Activated CD8-positive, alpha-beta T cell treated with anti-CD3 and anti-CD28 coated beads, Interleukin-2, amount 10 ng/mL, durations not matched to agents 7 days and 5 days (primary cell): ENCODE measurements around the gene MIPEP. TPM values are rescaled to one million over a fixed set of nuclear protein-coding genes. Genes with fewer than 3 reads are reported as not detected.

Source experiments
- ATAC-seq: fragments of 150-1000 bp; cut with Tn5 transposase; one replicate; pipeline ENCODE4 v1.10.0; 2021; ENCODE audit warnings: moderate library complexity
- CTCF ChIA-PET: fragments of 350-600 bp; sonication (Branson Sonifier 250); formaldehyde crosslinking; loops from one replicate; lab custom pipeline; 2021; ENCODE audit warnings: antibody characterized with exemption; lab: Charles Lee
- POLR2A ChIA-PET: fragments of 350-600 bp; sonication (Branson Sonifier 250); formaldehyde crosslinking; loops from one replicate; lab custom pipeline; 2021; ENCODE audit warnings: antibody characterized with exemption; lab: Charles Lee
- DNase-seq: peaks from one replicate; pipeline ENCODE4 v3.0.0-alpha.2; 2020
- H3K27ac Mint-ChIP-seq: one replicate; pipeline ENCODE4 v1.8.0; 2021; ENCODE audit warnings: mild to moderate bottlenecking, mixed read lengths
- H3K27me3 Mint-ChIP-seq: one replicate; pipeline ENCODE4 v1.8.0; 2021; ENCODE audit warnings: low read depth, mixed read lengths
- H3K36me3 Mint-ChIP-seq: one replicate; pipeline ENCODE4 v1.8.0; 2021; ENCODE audit warnings: low read depth, mixed read lengths
- H3K4me1 Mint-ChIP-seq: one replicate; pipeline ENCODE4 v1.8.0; 2021; ENCODE audit warnings: low read depth, mixed read lengths
- H3K4me3 Mint-ChIP-seq: one replicate; pipeline ENCODE4 v1.8.0; 2021; ENCODE audit warnings: mild to moderate bottlenecking, mixed read lengths
- H3K9me3 Mint-ChIP-seq: one replicate; pipeline ENCODE4 v1.8.0; 2022; ENCODE audit warnings: mixed read lengths; ENCODE audit not compliant: insufficient read depth
- total RNA-seq, 2 experiments: library from RNA; stranded (reverse); gene quantifications; one replicate each; pipeline ENCODE4 v1.2.3, GENCODE V29; 2021

MIPEP gene
- total RNA-seq, 2 experiments from 2014 or later, result 9.6 to 11.6 TPM

DNA sequence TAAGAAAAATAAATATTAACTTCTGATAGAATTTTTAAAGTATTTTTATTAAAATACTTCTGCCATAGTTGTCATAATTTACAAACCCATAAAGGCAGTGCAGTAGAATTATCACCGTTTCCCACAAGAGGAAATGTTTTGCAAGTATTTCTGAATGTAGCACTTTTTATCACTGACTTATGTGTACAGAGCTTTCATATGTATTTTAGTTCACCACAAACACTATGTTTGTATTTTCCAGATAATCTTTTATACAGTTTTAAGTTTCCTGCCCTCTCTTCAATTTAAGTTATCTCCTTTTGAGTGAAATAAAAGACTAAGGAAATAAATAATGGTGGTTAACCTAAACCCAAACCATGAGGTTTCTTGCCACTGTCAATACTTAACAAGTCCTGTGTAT is 24.2 kb downstream of the MIPEP start:
- Mint-ChIP-seq H3K27me3 (no peaks in the 10 kb centered on the region), H3K4me1 (peaks cover 6% of the 10 kb centered on the region), H3K27ac (no peak overlapping the region), H3K9me3 (no peaks in the 10 kb centered on the region), H3K4me3 (no peak overlapping the region), H3K36me3 (no peaks in the 10 kb centered on the region)
- CTCF ChIA-PET, result no interaction called here
- POLR2A ChIA-PET, result no interaction called here
- ATAC-seq, result no peak
- no peak for DNase-seq

GRCh38 chr13:23861310-23861709 is 27.9 kb downstream of the MIPEP start:
- Mint-ChIP-seq H3K27me3 (no peaks in the 10 kb centered on the region), H3K36me3 (peaks cover under 1% of the 10 kb centered on the region), H3K4me1 (peaks cover 10% of the 10 kb centered on the region), H3K4me3 (no peak overlapping the region), H3K9me3 (no peaks in the 10 kb centered on the region), H3K27ac (no peak overlapping the region)
- no peak for ATAC-seq
- ChIA-PET CTCF (interaction anchor here (0.8 to 1.1 kb wide), 2 partner anchors 9 to 17 kb away, joined by 3 read pairs; no protein-coding TSS in a partner anchor), POLR2A (no interaction called here)
- DNase-seq, result no peak

DNA sequence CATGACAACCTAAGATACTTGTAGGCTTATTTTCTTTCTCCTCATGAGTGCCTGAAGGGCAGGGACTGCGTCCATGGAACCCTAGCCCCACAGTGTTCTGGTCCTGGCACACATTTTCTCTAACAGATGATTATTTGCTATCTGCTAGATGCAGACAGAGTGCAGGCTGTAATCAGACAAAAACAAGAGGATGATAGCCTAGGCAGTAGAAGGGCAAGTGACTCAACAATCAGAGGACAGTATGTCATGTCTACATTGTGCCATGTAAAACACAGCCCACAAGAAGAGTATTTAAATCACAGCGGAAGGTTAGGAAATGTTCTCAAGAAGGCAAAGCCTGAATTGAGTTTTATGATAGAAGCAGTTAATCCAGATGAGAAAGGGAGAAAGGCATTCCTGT is 29.3 kb downstream of the MIPEP start:
- H3K4me1 Mint-ChIP-seq, result peaks cover 4% of the 10 kb centered on the region
- H3K4me3 Mint-ChIP-seq, result no peak overlapping the region
- no peaks in the 10 kb centered on the region for H3K27me3 Mint-ChIP-seq
- no peak overlapping the region for H3K27ac Mint-ChIP-seq
- H3K9me3 Mint-ChIP-seq, result no peaks in the 10 kb centered on the region
- ATAC-seq (no peak), DNase-seq (no peak)
- ChIA-PET CTCF (no interaction called here), POLR2A (no interaction called here)
- H3K36me3 Mint-ChIP-seq, result peaks cover 3% of the 10 kb centered on the region

- peaks cover 4% of the 10 kb centered on the region for H3K4me1 Mint-ChIP-seq
- no peak overlapping the region for H3K4me3 Mint-ChIP-seq
- no peak overlapping the region for H3K27ac Mint-ChIP-seq
- ATAC-seq (no peak), DNase-seq (no peak)
- ChIA-PET POLR2A (no interaction called here), CTCF (interaction anchor here (1.4 to 1.7 kb wide), 2 partner anchors 9 to 15 kb away, joined by 4 read pairs; no protein-coding TSS in a partner anchor)
- no peaks in the 10 kb centered on the region for H3K9me3 Mint-ChIP-seq
- H3K27me3 Mint-ChIP-seq, result no peaks in the 10 kb centered on the region
- peaks cover 3% of the 10 kb centered on the region for H3K36me3 Mint-ChIP-seq
Observed at GRCh38 chr13:23859455-23859854, 29.7 kb downstream of the MIPEP start.

GRCh38 chr13:23858546-23858945 is 30.7 kb downstream of the MIPEP start:
- CTCF ChIA-PET, result interaction anchor here (1.4 to 1.7 kb wide), 2 partner anchors 10 to 14 kb away, joined by 4 read pairs; no protein-coding TSS in a partner anchor
- no peak overlapping the region for H3K4me3 Mint-ChIP-seq
- no peaks in the 10 kb centered on the region for H3K27me3 Mint-ChIP-seq
- H3K27ac Mint-ChIP-seq, result no peak overlapping the region
- H3K9me3 Mint-ChIP-seq, result no peaks in the 10 kb centered on the region
- peaks cover 4% of the 10 kb centered on the region for H3K4me1 Mint-ChIP-seq
- ATAC-seq (no peak), DNase-seq (no peak)
- POLR2A ChIA-PET, result interaction anchor here (0.6 kb wide), 1 partner anchor 44 kb away, joined by 7 read pairs; no protein-coding TSS in a partner anchor
- peaks cover 3% of the 10 kb centered on the region for H3K36me3 Mint-ChIP-seq

- ATAC-seq (no peak), DNase-seq (no peak)
- no peaks in the 10 kb centered on the region for H3K9me3 Mint-ChIP-seq
- no peak overlapping the region for H3K4me3 Mint-ChIP-seq
- ChIA-PET CTCF (interaction anchor here (1.3 kb wide), 1 partner anchor 11 kb away, joined by 4 read pairs; no protein-coding TSS in a partner anchor), POLR2A (no interaction called here)
- peaks cover 4% of the 10 kb centered on the region for H3K4me1 Mint-ChIP-seq
- H3K27me3 Mint-ChIP-seq, result no peaks in the 10 kb centered on the region
- no peak overlapping the region for H3K27ac Mint-ChIP-seq
- H3K36me3 Mint-ChIP-seq, result peaks cover 3% of the 10 kb centered on the region
Observed at GRCh38 chr13:23856008-23856750, 33.0 kb downstream of the MIPEP start.

DNA sequence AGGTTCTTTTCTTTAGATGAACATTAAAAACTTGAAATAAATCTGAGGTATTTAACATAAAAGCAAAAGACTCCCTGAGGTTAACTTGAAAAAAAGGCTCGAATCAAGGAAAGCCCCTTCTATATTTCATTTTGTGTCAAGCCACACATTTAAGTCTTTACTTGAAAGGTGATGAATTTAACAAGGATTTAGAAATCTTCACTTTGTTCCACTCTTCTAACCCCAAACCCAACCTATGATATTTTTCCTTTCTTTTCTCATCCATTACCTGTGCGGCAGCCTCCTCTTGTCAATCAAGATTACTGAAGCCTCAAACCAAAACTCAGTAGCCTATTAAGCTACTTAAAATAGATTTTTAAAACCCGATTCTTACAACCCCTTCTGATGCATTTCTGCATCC is 33.8 kb downstream of the MIPEP start:
- Mint-ChIP-seq H3K36me3 (peaks cover 3% of the 10 kb centered on the region), H3K27me3 (no peaks in the 10 kb centered on the region), H3K27ac (no peak overlapping the region), H3K4me1 (peaks cover 4% of the 10 kb centered on the region), H3K9me3 (no peaks in the 10 kb centered on the region), H3K4me3 (no peak overlapping the region)
- POLR2A ChIA-PET, result no interaction called here
- CTCF ChIA-PET, result interaction anchor here (1.3 kb wide), 1 partner anchor 10 kb away, joined by 4 read pairs; no protein-coding TSS in a partner anchor
- DNase-seq, result no peak
- no peak for ATAC-seq

DNA sequence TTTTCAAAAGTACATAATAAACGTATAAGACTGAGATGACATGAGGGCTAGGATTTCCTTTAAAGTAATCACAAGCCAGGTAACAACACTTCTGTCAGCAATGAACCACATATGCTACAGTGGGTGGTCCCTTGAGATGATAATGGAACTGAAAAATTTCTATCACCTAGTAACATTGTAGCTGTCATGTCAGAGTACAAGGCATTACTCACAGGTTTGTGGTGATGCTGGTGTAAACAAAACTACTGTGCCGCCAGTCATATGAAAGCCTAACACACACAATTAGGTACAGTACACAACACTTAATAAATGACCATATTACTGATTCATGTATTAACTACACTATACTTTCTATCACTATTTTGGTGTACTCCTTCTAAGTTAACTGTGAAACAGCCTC is 36.8 kb downstream of the MIPEP start:
- Mint-ChIP-seq H3K4me1 (peaks cover 3% of the 10 kb centered on the region), H3K9me3 (no peaks in the 10 kb centered on the region), H3K27ac (no peak overlapping the region), H3K36me3 (peaks cover 3% of the 10 kb centered on the region), H3K27me3 (no peaks in the 10 kb centered on the region), H3K4me3 (no peak overlapping the region)
- ATAC-seq, result no peak
- ChIA-PET POLR2A (no interaction called here), CTCF (interaction anchor here (1.1 kb wide), 1 partner anchor 9 kb away, joined by 3 read pairs; no protein-coding TSS in a partner anchor)
- no peak for DNase-seq

- ChIA-PET POLR2A (no interaction called here), CTCF (no interaction called here)
- Mint-ChIP-seq H3K4me1 (peaks cover 3% of the 10 kb centered on the region), H3K27ac (no peak overlapping the region), H3K36me3 (peaks cover under 1% of the 10 kb centered on the region), H3K9me3 (no peaks in the 10 kb centered on the region), H3K4me3 (no peak overlapping the region), H3K27me3 (no peaks in the 10 kb centered on the region)
- no peak for DNase-seq
- no peak for ATAC-seq
Observed at GRCh38 chr13:23851106-23851505, 38.1 kb downstream of the MIPEP start.

- ATAC-seq (no peak), DNase-seq (no peak)
- H3K9me3 Mint-ChIP-seq, result no peaks in the 10 kb centered on the region
- no peaks in the 10 kb centered on the region for H3K36me3 Mint-ChIP-seq
- POLR2A ChIA-PET, result no interaction called here
- no peak overlapping the region for H3K27ac Mint-ChIP-seq
- H3K27me3 Mint-ChIP-seq, result no peaks in the 10 kb centered on the region
- no peak overlapping the region for H3K4me3 Mint-ChIP-seq
- CTCF ChIA-PET, result no interaction called here
- H3K4me1 Mint-ChIP-seq, result peaks cover 3% of the 10 kb centered on the region
Observed at GRCh38 chr13:23850134-23850533, 39.1 kb downstream of the MIPEP start.

GRCh38 chr13:23849670-23850069 is 39.5 kb downstream of the MIPEP start:
- ChIA-PET CTCF (no interaction called here), POLR2A (no interaction called here)

DNA sequence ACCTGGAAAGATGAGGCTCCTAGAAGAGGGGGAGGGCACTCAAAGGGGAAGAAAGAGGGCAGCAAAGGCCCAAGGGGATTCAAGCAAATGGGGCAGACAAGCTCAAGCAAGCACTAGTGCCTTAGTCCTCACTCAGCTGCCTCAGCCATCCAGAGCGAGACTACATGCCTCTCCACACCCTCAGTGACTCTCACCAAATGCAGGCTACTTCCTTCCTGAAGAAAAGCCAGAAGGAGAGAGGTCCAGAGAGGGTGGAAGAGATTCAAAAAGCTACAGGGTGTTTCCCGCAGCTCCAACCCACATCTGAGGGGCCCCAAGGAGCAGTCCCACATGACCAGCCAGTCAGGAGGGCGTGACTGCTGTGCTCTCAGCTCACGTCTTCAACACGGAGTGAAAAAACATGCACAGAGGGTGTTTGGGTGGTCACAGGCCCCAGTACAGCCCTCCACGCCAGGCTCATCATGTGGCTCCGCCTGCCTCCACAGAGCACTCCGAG is 40.5 kb downstream of the MIPEP start:
- no peak overlapping the region for H3K4me3 Mint-ChIP-seq
- H3K36me3 Mint-ChIP-seq, result no peaks in the 10 kb centered on the region
- no peak for DNase-seq
- no peak for ATAC-seq
- H3K9me3 Mint-ChIP-seq, result no peaks in the 10 kb centered on the region
- no peaks in the 10 kb centered on the region for H3K27me3 Mint-ChIP-seq
- ChIA-PET CTCF (no interaction called here), POLR2A (no interaction called here)
- H3K27ac Mint-ChIP-seq, result no peak overlapping the region
- peaks cover 13% of the 10 kb centered on the region for H3K4me1 Mint-ChIP-seq

More at GRCh38 chr13:23849670-23850069, 39.5 kb downstream of the MIPEP start:
- Mint-ChIP-seq H3K27me3 (no peaks in the 10 kb centered on the region), H3K27ac (no peak overlapping the region), H3K4me1 (peaks cover 4% of the 10 kb centered on the region), H3K4me3 (no peak overlapping the region), H3K36me3 (no peaks in the 10 kb centered on the region), H3K9me3 (no peaks in the 10 kb centered on the region)
- no peak for DNase-seq
- ATAC-seq, result no peak
